Measurements from ENCODE around the gene ACVR1C. TPM values are rescaled to one million over a fixed set of nuclear protein-coding genes. Genes with fewer than 3 reads are reported as not detected.

Gene ACVR1C
- total RNA-seq, 1 experiment from 2014 or later, result 0.99 TPM

GRCh38 chr2:157601807-157602206 lies 26.9 kb downstream of the ACVR1C start:
- H3K27ac Mint-ChIP-seq (ENCODE audit: unreplicated experiment), result no peak overlapping the region
- intact Hi-C loops (cut with micrococcal nuclease; ENCODE audit: unreplicated experiment), result no loop called here

DNA sequence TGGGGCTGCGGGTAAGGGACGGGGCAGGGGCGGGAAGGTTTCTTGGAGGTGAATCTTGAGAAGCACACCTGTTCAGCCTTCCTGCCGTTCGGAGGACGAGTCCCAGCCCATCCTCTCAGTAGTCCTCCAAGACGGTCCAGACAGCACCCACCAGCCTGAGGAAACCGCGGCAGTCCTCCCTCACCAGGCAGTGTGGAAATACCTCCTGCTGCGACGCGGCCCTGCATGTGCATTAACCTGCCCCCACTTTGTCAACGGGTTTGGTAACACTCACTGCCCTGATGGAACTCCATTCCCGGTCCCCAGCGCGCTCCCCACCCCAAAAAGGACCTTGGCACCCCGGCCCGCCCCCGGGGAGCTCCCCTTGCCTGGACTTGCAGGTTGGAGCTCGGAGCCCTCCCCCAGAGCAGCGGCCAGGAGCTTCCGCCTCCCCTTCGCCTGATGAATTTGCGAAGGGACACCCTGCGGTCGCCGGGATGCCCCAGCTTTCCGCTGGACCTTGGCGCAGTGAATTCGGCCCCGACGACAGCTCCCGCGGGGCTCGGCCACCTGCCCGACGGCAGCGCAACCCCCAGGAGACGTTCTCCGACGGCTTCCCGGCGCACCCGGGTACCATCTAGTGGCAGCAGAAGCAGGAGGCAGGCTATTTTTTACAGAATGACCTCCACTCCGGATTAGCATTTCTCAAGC lies 31.5 kb downstream of the ACVR1C start:
- peaks cover 5% of the 10 kb centered on the region for H3K36me3 Mint-ChIP-seq (ENCODE audit: insufficient read depth, unreplicated experiment)
- no peaks in the 10 kb centered on the region for H3K9me3 Mint-ChIP-seq (ENCODE audit: low read depth, unreplicated experiment)
- peak overlapping the region; percentile 58 for H3K4me3 Mint-ChIP-seq (ENCODE audit: low read depth, unreplicated experiment)
- H3K4me1 Mint-ChIP-seq (ENCODE audit: low read depth, unreplicated experiment), result no peaks in the 10 kb centered on the region
- BruUV-seq (replicated peaks), result no TSS peak
- intact Hi-C loops (cut with micrococcal nuclease; ENCODE audit: unreplicated experiment), result loop anchor here (5.0 to 10.0 kb wide), 2 partner anchors 270 to 418 kb away; partner anchors contain the start of gene ERMN
- CTCF ChIA-PET, result interaction anchor here (0.6 to 0.9 kb wide), 4 partner anchors 104 to 267 kb away, joined by 3 to 4 read pairs (median 3); no protein-coding TSS in a partner anchor
- peak; percentile 73 for DNase-seq
- no peak overlapping the region for H3K27ac Mint-ChIP-seq (ENCODE audit: unreplicated experiment)
- H3K27me3 Mint-ChIP-seq (ENCODE audit: unreplicated experiment), result peaks cover 15% of the 10 kb centered on the region
- TF ChIP-seq, protein P1, sequence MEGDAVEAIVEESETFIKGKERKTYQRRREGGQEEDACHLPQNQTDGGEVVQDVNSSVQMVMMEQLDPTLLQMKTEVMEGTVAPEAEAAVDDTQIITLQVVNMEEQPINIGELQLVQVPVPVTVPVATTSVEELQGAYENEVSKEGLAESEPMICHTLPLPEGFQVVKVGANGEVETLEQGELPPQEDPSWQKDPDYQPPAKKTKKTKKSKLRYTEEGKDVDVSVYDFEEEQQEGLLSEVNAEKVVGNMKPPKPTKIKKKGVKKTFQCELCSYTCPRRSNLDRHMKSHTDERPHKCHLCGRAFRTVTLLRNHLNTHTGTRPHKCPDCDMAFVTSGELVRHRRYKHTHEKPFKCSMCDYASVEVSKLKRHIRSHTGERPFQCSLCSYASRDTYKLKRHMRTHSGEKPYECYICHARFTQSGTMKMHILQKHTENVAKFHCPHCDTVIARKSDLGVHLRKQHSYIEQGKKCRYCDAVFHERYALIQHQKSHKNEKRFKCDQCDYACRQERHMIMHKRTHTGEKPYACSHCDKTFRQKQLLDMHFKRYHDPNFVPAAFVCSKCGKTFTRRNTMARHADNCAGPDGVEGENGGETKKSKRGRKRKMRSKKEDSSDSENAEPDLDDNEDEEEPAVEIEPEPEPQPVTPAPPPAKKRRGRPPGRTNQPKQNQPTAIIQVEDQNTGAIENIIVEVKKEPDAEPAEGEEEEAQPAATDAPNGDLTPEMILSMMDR (IDR thresholded peaks at IDR 0.05; ENCODE audit: unreplicated experiment), result no peak

More at GRCh38 chr2:157601807-157602206, 26.9 kb downstream of the ACVR1C start:
- no TSS peak for BruUV-seq (replicated peaks)
- peaks cover 6% of the 10 kb centered on the region for H3K27me3 Mint-ChIP-seq (ENCODE audit: unreplicated experiment)
- peaks cover 5% of the 10 kb centered on the region for H3K36me3 Mint-ChIP-seq (ENCODE audit: insufficient read depth, unreplicated experiment)
- DNase-seq, result no peak
- H3K4me1 Mint-ChIP-seq (ENCODE audit: low read depth, unreplicated experiment), result no peaks in the 10 kb centered on the region
- no peak overlapping the region for H3K4me3 Mint-ChIP-seq (ENCODE audit: low read depth, unreplicated experiment)
- CTCF ChIA-PET, result no interaction called here
- TF ChIP-seq, protein P1 (IDR thresholded peaks at IDR 0.05; ENCODE audit: unreplicated experiment), result no peak
- H3K9me3 Mint-ChIP-seq (ENCODE audit: low read depth, unreplicated experiment), result no peaks in the 10 kb centered on the region

DNA sequence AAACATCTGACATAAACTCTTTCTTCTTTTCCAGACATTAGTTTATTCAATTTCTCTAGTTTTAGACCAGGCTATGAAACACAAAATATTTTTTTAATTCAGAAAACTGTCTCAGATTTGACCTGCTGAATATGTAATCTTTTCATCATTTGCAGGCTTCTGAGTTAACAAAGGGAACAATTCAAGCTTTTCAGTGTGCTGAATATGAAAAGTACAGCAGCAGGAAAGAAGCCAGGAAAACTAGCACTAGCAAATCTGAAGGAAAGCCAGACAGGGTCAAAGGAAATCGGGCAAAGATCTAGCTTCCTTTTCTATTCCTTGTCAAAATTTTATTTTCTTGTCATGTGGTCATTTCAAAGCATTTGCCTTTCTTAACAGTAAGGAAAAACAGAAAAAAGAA lies 35.3 kb downstream of the ACVR1C start:
- DNase-seq, result no peak
- intact Hi-C loops (cut with micrococcal nuclease; ENCODE audit: unreplicated experiment), result loop anchor here (1.0 to 10.0 kb wide), 2 partner anchors 96 to 421 kb away; no protein-coding TSS in a partner anchor
- no peaks in the 10 kb centered on the region for H3K4me1 Mint-ChIP-seq (ENCODE audit: low read depth, unreplicated experiment)
- H3K27me3 Mint-ChIP-seq (ENCODE audit: unreplicated experiment), result peaks cover 15% of the 10 kb centered on the region
- CTCF ChIA-PET, result no interaction called here
- no peak overlapping the region for H3K27ac Mint-ChIP-seq (ENCODE audit: unreplicated experiment)
- H3K4me3 Mint-ChIP-seq (ENCODE audit: low read depth, unreplicated experiment), result no peak overlapping the region
- peaks cover 5% of the 10 kb centered on the region for H3K36me3 Mint-ChIP-seq (ENCODE audit: insufficient read depth, unreplicated experiment)
- TF ChIP-seq, protein P1 (IDR thresholded peaks at IDR 0.05; ENCODE audit: unreplicated experiment), result no peak
- no TSS peak for BruUV-seq (replicated peaks)
- H3K9me3 Mint-ChIP-seq (ENCODE audit: low read depth, unreplicated experiment), result no peaks in the 10 kb centered on the region

GRCh38 chr2:157592948-157593347 lies 35.7 kb downstream of the ACVR1C start:
- TF ChIP-seq, protein P1 (IDR thresholded peaks at IDR 0.05; ENCODE audit: unreplicated experiment), result no peak
- Mint-ChIP-seq H3K4me1 (ENCODE audit: low read depth, unreplicated experiment) (no peaks in the 10 kb centered on the region), H3K9me3 (ENCODE audit: low read depth, unreplicated experiment) (no peaks in the 10 kb centered on the region), H3K27me3 (ENCODE audit: unreplicated experiment) (peaks cover 15% of the 10 kb centered on the region), H3K4me3 (ENCODE audit: low read depth, unreplicated experiment) (no peak overlapping the region), H3K36me3 (ENCODE audit: insufficient read depth, unreplicated experiment) (peaks cover 5% of the 10 kb centered on the region), H3K27ac (ENCODE audit: unreplicated experiment) (no peak overlapping the region)
- intact Hi-C loops (cut with micrococcal nuclease; ENCODE audit: unreplicated experiment), result loop anchor here (1.0 to 10.0 kb wide), 2 partner anchors 96 to 422 kb away; no protein-coding TSS in a partner anchor
- CTCF ChIA-PET, result no interaction called here
- no TSS peak for BruUV-seq (replicated peaks)
- no peak for DNase-seq

All from Calu3 (cell line).